H9 (cell line): ENCODE data around the gene ZDHHC3. TPM values are rescaled to one million over a fixed set of nuclear protein-coding genes. Genes with fewer than 3 reads are reported as not detected.

ENCODE experiments used
- DNase-seq: peaks from one replicate; pipeline ENCODE4 v3.0.0-alpha.2; 2017
- H2AFZ ChIP-seq: one replicate; pipeline ENCODE4 v1.6.1; 2013; ENCODE audit warnings: mild to moderate bottlenecking, low read length, control low read depth, moderate library complexity
- H2AK5ac ChIP-seq: 2 replicates; pipeline ENCODE4 v1.6.1; 2013; ENCODE audit warnings: low read length, control low read depth, mixed read lengths; ENCODE audit not compliant: insufficient read length
- H2BK120ac ChIP-seq: one replicate; pipeline ENCODE4 v1.6.1; 2013; ENCODE audit warnings: low read depth, mild to moderate bottlenecking, low read length, control low read depth, inconsistent platforms; ENCODE audit not compliant: poor library complexity, severe bottlenecking
- H2BK12ac ChIP-seq: 2 replicates; pipeline ENCODE4 v1.6.1; 2013; ENCODE audit warnings: low read length, control low read depth, mixed read lengths, low read depth; ENCODE audit not compliant: insufficient read length
- H2BK15ac ChIP-seq: 2 replicates; pipeline ENCODE4 v1.6.1; 2013; ENCODE audit warnings: low read depth, low read length, control low read depth
- H2BK20ac ChIP-seq: one replicate; pipeline ENCODE4 v1.6.1; 2013; ENCODE audit warnings: low read depth, mild to moderate bottlenecking, low read length, control low read depth, inconsistent platforms; ENCODE audit not compliant: poor library complexity, severe bottlenecking
- H2BK5ac ChIP-seq: 2 replicates; pipeline ENCODE4 v1.6.1; 2013; ENCODE audit warnings: low read length, control low read depth, mixed read lengths; ENCODE audit not compliant: insufficient read length
- H3K14ac ChIP-seq: 2 replicates; pipeline ENCODE4 v1.6.1; 2013; ENCODE audit warnings: low read length, control low read depth; ENCODE audit not compliant: insufficient read depth
- H3K18ac ChIP-seq: 2 replicates; pipeline ENCODE4 v1.6.1; 2013; ENCODE audit warnings: low read depth, mild to moderate bottlenecking, mixed read lengths, low read length, control low read depth; ENCODE audit not compliant: insufficient read length
- H3K23ac ChIP-seq: 2 replicates; pipeline ENCODE4 v1.6.1; 2013; ENCODE audit warnings: low read length, control low read depth, mixed read lengths, low read depth; ENCODE audit not compliant: insufficient read length
- H3K23me2 ChIP-seq: 2 replicates; pipeline ENCODE4 v1.6.1; 2013; ENCODE audit warnings: low read depth, mild to moderate bottlenecking, mixed read lengths, low read length, control low read depth; ENCODE audit not compliant: insufficient read length, poor library complexity, severe bottlenecking
- H3K27ac ChIP-seq: 2 replicates; pipeline ENCODE4 v1.5.1; 2013; ENCODE audit warnings: low read length, control low read depth, mixed read lengths, low read depth; ENCODE audit not compliant: insufficient read length
- H3K27me3 ChIP-seq: 2 replicates; pipeline ENCODE4 v1.6.1; 2013; ENCODE audit warnings: low read length, control low read depth, inconsistent platforms; ENCODE audit not compliant: insufficient read depth
- H3K4ac ChIP-seq: 2 replicates; pipeline ENCODE4 v1.6.1; 2013; ENCODE audit warnings: low read depth, mild to moderate bottlenecking, control low read depth, inconsistent platforms, low read length, moderate library complexity
- H3K4me1 ChIP-seq: 2 replicates; pipeline ENCODE4 v1.6.1; 2013; ENCODE audit warnings: low read length, control low read depth, inconsistent platforms; ENCODE audit not compliant: insufficient read depth
- H3K4me2 ChIP-seq: 2 replicates; pipeline ENCODE4 v1.6.1; 2013; ENCODE audit warnings: low read length, control low read depth, mixed read lengths; ENCODE audit not compliant: insufficient read length, insufficient read depth
- H3K56ac ChIP-seq: 2 replicates; pipeline ENCODE4 v1.6.1; 2013; ENCODE audit warnings: low read depth, mild to moderate bottlenecking, mixed read lengths, low read length, control low read depth; ENCODE audit not compliant: insufficient read length
- H3K79me1 ChIP-seq: 2 replicates; pipeline ENCODE4 v1.6.1; 2013; ENCODE audit warnings: low read depth, mild to moderate bottlenecking, moderate library complexity, low read length, control low read depth, inconsistent platforms; ENCODE audit not compliant: insufficient read depth, poor library complexity, severe bottlenecking
- H3K79me2 ChIP-seq: 2 replicates; pipeline ENCODE4 v1.6.1; 2013; ENCODE audit warnings: low read length, control low read depth, inconsistent platforms; ENCODE audit not compliant: insufficient read depth
- H3K9ac ChIP-seq: 2 replicates; pipeline ENCODE4 v1.6.1; 2013; ENCODE audit warnings: low read length, control low read depth, mixed read lengths; ENCODE audit not compliant: insufficient read length; ENCODE audit errors: extremely low read depth
- H3K9me3 ChIP-seq: one replicate; pipeline ENCODE4 v1.6.1; 2013; ENCODE audit warnings: low read depth, low read length, inconsistent platforms; ENCODE audit not compliant: control insufficient read depth
- H3T11ph ChIP-seq: one replicate; pipeline ENCODE4 v1.6.1; 2013; ENCODE audit warnings: mild to moderate bottlenecking, low read length, control low read depth, inconsistent platforms
- H4K20me1 ChIP-seq: one replicate; pipeline ENCODE4 v1.6.1; 2013; ENCODE audit not compliant: control insufficient read depth, insufficient read length, insufficient read depth
- H4K5ac ChIP-seq: 2 replicates; pipeline ENCODE4 v1.6.1; 2013; ENCODE audit warnings: low read depth, mild to moderate bottlenecking, mixed read lengths, low read length, control low read depth; ENCODE audit not compliant: insufficient read length
- H4K8ac ChIP-seq: replicated peaks from 2 replicates; pipeline ENCODE4 v1.6.1; 2013; ENCODE audit warnings: low read length, control low read depth, mixed read lengths, low read depth; ENCODE audit not compliant: insufficient read length
- H4K91ac ChIP-seq: 2 replicates; pipeline ENCODE4 v1.6.1; 2013; ENCODE audit warnings: low read depth, mild to moderate bottlenecking, moderate library complexity, mixed read lengths, low read length, control low read depth; ENCODE audit not compliant: insufficient read length
- H3K27ac Mint-ChIP-seq, 3 experiments: 2 replicates in 2 of 3; 3 replicates in 1 of 3; pipeline ENCODE4 v1.8.0; 2020 to 2021; ENCODE audit warnings: mixed read lengths in 3 of 3, mild to moderate bottlenecking in 1 of 3, moderate library complexity in 1 of 3
- H3K27me3 Mint-ChIP-seq: 2 replicates; pipeline ENCODE4 v1.8.0; 2021; ENCODE audit warnings: low read depth, mild to moderate bottlenecking, moderate library complexity, mixed read lengths
- H3K36me3 Mint-ChIP-seq, 3 experiments: 2 replicates in 2 of 3; 3 replicates in 1 of 3; pipeline ENCODE4 v1.8.0; 2020 to 2021; ENCODE audit warnings: low read depth in 3 of 3, mixed read lengths in 3 of 3; ENCODE audit not compliant: insufficient read depth in 1 of 3
- H3K4me1 Mint-ChIP-seq, 2 experiments: 2 replicates each; pipeline ENCODE4 v1.8.0; 2020; ENCODE audit warnings: mixed read lengths in 2 of 2
- H3K4me3 Mint-ChIP-seq, 2 experiments: 2 replicates in 1 of 2; 3 replicates in 1 of 2; pipeline ENCODE4 v1.8.0; 2020 to 2021; ENCODE audit warnings: mild to moderate bottlenecking in 2 of 2, mixed read lengths in 2 of 2, moderate library complexity in 1 of 2
- H3K9me3 Mint-ChIP-seq, 2 experiments: 2 replicates in 1 of 2; 3 replicates in 1 of 2; pipeline ENCODE4 v1.8.0; 2020; ENCODE audit warnings: mild to moderate bottlenecking in 2 of 2, mixed read lengths in 2 of 2, moderate library complexity in 1 of 2
- WGBS: extraction: QIAGEN DNeasy Blood & Tissue Kit; methylation state at CpG from one replicate; pipeline ENCODE4 v1.1.7; 2013; ENCODE audit warnings: missing lambda C conversion rate, low lambda C conversion rate, mixed read lengths; ENCODE audit not compliant: insufficient read length; ENCODE audit errors: extremely low coverage; 5-methylcytosine and 5-hydroxymethylcytosine counted together
- total RNA-seq: library from RNA; stranded (reverse); gene quantifications from 2 replicates; pipeline ENCODE4 v1.2.1, GENCODE V29; 2021
- TF ChIP-seq, protein P1 (sequence below): fragments of 200-600 bp; sonication (generic); conservative IDR thresholded peaks from 3 replicates; pipeline ENCODE4 v1.8.0; 2021; ENCODE audit warnings: antibody characterized with exemption, mild to moderate bottlenecking

Gene ZDHHC3
- total RNA-seq, 1 experiment from 2014 or later = 71.3 TPM

- no peak overlapping the region for H4K5ac ChIP-seq
- H3K18ac ChIP-seq = no peak overlapping the region
- no peak overlapping the region for H3K4ac ChIP-seq
- Mint-ChIP-seq H3K9me3 (no peaks in the 10 kb centered on the region), H3K36me3 (peaks cover 42 to 61% (median 58%) of the 10 kb centered on the region in 3 experiments), H3K4me1 (peaks cover 21 to 25% of the 10 kb centered on the region in 2 experiments), H3K27ac (peak overlapping the region in 2 of 3 experiments; percentile 35 to 61; a peak in 2 of 7 replicates), H3K4me3 (no peak overlapping the region; a peak in 1 of 5 replicates), H3K27me3 (no peaks in the 10 kb centered on the region)
- no peaks in the 10 kb centered on the region for H3K9me3 ChIP-seq
- H2BK12ac ChIP-seq = no peak overlapping the region
- no peaks in the 10 kb centered on the region for H3K27me3 ChIP-seq
- no peak overlapping the region for H4K8ac ChIP-seq
- no peak overlapping the region for H3K9ac ChIP-seq
- H2BK120ac ChIP-seq = no peak overlapping the region
- no peaks in the 10 kb centered on the region for H3K79me2 ChIP-seq
- H2BK15ac ChIP-seq = no peak overlapping the region
- H3K56ac ChIP-seq = no peak overlapping the region
- no peak overlapping the region for H3T11ph ChIP-seq
- no peak overlapping the region for H2BK5ac ChIP-seq
- no CpG with 5 or more reads among the region's 2 CpGs for WGBS
- no peak overlapping the region for H3K14ac ChIP-seq
- H4K91ac ChIP-seq = no peak overlapping the region
- H3K23ac ChIP-seq = no peak overlapping the region
- no peaks in the 10 kb centered on the region for H3K4me1 ChIP-seq
- DNase-seq = no peak
- no peaks in the 10 kb centered on the region for H4K20me1 ChIP-seq
- H3K79me1 ChIP-seq = no peaks in the 10 kb centered on the region
- H3K27ac ChIP-seq = no peak overlapping the region
- H2BK20ac ChIP-seq = no peak overlapping the region
- no peaks in the 10 kb centered on the region for H3K23me2 ChIP-seq
- H3K4me2 ChIP-seq = no peak overlapping the region
- H2AFZ ChIP-seq = no peak overlapping the region
- H2AK5ac ChIP-seq = no peak overlapping the region
- TF ChIP-seq, protein P1, sequence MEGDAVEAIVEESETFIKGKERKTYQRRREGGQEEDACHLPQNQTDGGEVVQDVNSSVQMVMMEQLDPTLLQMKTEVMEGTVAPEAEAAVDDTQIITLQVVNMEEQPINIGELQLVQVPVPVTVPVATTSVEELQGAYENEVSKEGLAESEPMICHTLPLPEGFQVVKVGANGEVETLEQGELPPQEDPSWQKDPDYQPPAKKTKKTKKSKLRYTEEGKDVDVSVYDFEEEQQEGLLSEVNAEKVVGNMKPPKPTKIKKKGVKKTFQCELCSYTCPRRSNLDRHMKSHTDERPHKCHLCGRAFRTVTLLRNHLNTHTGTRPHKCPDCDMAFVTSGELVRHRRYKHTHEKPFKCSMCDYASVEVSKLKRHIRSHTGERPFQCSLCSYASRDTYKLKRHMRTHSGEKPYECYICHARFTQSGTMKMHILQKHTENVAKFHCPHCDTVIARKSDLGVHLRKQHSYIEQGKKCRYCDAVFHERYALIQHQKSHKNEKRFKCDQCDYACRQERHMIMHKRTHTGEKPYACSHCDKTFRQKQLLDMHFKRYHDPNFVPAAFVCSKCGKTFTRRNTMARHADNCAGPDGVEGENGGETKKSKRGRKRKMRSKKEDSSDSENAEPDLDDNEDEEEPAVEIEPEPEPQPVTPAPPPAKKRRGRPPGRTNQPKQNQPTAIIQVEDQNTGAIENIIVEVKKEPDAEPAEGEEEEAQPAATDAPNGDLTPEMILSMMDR = no peak
Observed at GRCh38 chr3:44931791-44932190, 44.2 kb downstream of the ZDHHC3 start.
